NCI-H1048 (cell line): ENCODE measurements around the gene GAA.

Experiments used
- DNase-seq: peaks from one replicate; lab custom pipeline; 2025; lab: John Stamatoyannopoulos, UW

GAA gene

DNA sequence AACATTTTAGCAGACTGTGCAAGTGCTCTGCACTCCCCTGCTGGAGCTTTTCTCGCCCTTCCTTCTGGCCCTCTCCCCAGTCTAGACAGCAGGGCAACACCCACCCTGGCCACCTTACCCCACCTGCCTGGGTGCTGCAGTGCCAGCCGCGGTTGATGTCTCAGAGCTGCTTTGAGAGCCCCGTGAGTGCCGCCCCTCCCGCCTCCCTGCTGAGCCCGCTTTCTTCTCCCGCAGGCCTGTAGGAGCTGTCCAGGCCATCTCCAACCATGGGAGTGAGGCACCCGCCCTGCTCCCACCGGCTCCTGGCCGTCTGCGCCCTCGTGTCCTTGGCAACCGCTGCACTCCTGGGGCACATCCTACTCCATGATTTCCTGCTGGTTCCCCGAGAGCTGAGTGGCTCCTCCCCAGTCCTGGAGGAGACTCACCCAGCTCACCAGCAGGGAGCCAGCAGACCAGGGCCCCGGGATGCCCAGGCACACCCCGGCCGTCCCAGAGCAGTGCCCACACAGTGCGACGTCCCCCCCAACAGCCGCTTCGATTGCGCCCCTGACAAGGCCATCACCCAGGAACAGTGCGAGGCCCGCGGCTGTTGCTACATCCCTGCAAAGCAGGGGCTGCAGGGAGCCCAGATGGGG lies 3.1 kb downstream of the GAA start:
- DNase-seq: no peak

GRCh38 chr17:80104956-80105375 lies 3.6 kb downstream of the GAA start:
- DNase-seq: no peak

- no peak for DNase-seq
Measured at GRCh38 chr17:80105762-80106161, 4.4 kb downstream of the GAA start.

DNA sequence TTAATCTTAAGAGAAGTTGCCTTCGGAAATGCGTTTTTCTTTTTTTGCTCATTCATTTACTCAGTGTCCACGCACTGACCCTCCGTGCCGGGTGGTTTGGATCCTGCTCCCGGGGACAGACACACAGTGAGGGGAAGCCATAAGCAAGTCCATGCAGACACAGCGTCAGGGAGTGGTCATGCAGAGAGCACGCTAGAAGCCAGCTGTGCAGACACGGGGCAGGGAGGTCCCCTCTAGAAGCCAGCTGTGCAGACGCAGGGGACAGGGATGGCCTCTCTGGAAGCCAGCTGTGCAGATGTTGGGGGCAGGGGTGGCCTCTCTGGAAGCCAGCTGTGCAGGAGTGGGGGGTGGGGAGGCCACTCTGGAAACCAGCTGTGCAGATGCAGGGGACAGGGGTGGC lies 4.8 kb downstream of the GAA start:
- DNase-seq: no peak

DNA sequence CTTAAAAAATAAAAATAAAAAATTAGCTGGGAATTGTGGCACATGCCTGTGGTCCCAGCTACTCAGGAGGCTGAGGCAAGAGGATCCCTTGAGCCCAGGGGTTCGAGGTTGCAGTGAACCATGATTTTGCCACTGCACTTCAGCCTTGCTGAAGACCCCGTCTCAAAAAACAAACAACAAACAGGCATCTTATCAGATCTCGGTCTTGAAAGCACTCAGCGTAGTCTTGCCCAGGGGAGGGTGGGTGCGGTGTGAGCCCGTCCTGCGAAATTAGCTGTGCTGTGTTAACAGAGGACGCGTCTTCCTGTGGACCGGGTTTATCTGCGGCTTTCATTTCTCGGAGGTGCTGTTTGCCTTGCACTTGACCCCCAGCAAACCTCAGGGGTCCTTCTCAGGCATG lies 5.4 kb downstream of the GAA start:
- no peak for DNase-seq

GRCh38 chr17:80107231-80108021 lies 6.0 kb downstream of the GAA start:
- DNase-seq: no peak

- no peak for DNase-seq
Measured at GRCh38 chr17:80108036-80108971, 6.9 kb downstream of the GAA start.

- DNase-seq: no peak
Measured at GRCh38 chr17:80109066-80109660, 7.8 kb downstream of the GAA start.

- no peak for DNase-seq
Measured at GRCh38 chr17:80109713-80110446, 8.5 kb downstream of the GAA start.

DNA sequence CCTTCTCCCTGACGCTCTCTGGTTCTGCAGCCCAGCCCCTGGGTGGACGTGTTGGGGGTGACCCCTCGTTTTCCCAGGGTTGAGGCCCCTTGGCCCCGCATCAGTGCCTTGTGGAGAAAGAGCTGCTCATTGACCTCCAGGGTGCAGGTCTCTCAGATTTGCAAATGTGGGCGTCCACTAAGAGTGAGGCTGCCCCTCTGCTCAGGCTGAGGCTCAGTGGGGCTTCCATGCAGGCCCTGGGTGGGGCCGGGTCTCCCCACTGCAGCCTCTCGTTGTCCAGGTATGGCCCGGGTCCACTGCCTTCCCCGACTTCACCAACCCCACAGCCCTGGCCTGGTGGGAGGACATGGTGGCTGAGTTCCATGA lies 9.0 kb downstream of the GAA start:
- DNase-seq: no peak

GRCh38 chr17:80110927-80111701 lies 9.7 kb downstream of the GAA start:
- no peak for DNase-seq

GRCh38 chr17:80111702-80112470 lies 10.5 kb downstream of the GAA start:
- no peak for DNase-seq

GRCh38 chr17:80112471-80113032 lies 11.2 kb downstream of the GAA start:
- DNase-seq: no peak

- no peak for DNase-seq
Measured at GRCh38 chr17:80113033-80113484, 11.7 kb downstream of the GAA start.

DNA sequence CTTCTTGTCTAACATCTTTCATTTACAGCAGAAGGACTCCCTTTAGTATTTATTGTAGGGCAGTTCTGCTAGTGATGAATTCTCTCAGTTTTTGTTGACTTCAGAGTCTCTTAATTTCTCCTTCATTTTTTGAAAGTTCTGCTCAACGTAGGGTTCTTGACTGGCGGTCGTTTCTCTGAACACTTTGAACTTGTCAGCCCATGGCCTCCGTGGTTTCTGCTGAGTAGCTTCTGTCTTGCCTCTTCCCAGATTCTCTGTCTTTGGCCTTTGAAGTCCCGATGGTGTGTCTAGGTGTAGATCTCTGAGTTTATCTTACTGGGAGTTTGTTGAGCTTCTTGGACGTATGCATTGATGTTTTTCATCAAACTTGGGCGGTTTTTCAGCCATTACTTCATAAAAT lies 13.4 kb downstream of the GAA start:
- no peak for DNase-seq

- DNase-seq: no peak
Measured at GRCh38 chr17:80115159-80115558, 13.8 kb downstream of the GAA start.

DNA sequence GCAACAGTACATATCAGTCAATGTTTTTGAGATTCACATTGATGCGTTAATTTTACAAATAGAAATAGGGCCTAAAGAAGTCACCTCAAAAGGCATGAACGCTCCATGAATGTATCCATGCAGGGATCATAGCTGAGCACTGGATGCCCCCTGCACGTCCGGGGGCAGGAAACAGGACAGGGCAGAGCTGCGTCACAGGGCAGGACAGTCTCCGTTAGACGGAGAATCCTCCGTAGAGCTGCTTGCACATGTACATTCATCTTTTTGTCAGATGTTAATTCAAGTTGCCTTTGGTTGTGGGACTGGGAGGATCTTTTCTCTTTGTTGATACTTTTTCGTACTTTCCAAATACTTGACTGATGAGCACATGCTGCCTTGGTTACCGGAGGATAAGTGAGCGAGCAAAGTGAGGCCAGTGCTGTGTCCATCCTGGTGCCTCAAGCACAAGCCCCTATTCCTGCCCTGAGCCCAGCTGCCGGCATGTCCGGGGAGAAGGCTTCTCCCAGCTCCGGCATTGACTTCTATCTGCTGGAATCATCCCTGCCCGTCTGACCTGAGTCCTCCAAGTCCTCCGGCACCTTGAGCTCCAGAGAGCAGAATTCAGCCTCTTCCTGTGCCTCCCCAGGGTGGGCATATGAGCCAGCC lies 15.0 kb downstream of the GAA start:
- no peak for DNase-seq

- DNase-seq: no peak
Measured at GRCh38 chr17:80116921-80117380, 15.6 kb downstream of the GAA start.
